CD4-positive, alpha-beta T cell treated with Interleukin-17A for 1 hour (primary cell): ENCODE results near the gene MICA.
"Not testable (repeated sequence)": the region's sequence is repeated elsewhere in the genome, so short reads cannot be mapped to it uniquely, and the experiment has no call there.

Experiments
- DNase-seq: peaks from one replicate; pipeline ENCODE4 v3.0.0-alpha.2; 2020

Gene MICA

GRCh38 chr6:31414771-31415265, 11.4 kb downstream of the MICA start:
- no peak for DNase-seq

DNA sequence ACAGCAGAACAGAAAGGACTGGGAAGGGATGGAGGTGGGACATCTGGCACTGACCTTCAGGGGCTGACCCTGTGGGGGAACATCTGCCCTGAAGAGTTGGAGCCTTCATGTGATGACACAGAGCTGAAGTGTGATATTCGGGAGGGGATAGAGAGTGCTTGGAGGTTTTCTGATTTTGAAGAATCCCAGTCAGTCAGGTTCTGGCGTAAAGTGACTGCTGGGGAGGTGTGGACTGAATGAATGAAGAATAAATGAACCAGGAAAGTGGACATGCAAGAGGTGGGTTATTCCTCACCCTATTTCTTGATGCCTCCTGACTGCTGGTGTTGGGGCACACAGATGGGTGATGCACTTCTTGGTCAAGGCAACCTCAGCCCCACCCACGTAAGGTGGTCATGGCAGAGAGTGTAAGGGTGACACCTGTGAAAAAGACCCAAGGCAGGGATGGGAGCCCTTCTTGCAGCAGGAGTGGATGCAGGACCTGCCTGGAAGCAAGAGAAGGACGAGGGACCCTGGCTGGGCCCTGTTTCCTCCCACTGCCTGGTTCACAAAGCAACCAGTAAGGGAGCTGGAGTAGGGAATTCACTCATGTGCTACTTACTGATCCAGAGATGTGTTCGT, 13.1 kb downstream of the MICA start:
- DNase-seq = no peak

- no peak for DNase-seq
These were observed 14.9 kb downstream of the MICA start for GRCh38 chr6:31418251-31418650.

- no peak for DNase-seq
These were observed 16.4 kb downstream of the MICA start for GRCh38 chr6:31419842-31420241.

DNA sequence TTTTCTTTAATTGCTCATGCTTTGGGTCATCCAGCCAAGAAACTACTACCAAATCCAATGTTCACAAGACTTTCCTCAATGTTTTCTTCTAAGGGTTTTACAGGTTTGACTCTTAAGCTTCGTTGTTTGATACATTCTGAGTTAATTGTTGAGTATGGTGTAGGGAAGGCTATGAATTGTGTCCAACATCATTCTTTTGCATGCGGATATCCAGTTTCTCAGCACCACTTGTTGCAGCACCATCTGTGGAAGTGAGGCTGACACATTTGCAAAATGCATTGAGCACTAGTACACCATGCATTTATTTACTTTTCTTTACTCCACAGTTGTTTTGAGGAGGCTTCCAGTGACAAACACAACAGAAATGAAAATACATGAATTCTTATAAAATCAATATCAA, 17.2 kb downstream of the MICA start:
- no peak for DNase-seq

GRCh38 chr6:31422587-31422986, 19.2 kb downstream of the MICA start:
- no peak for DNase-seq

DNA sequence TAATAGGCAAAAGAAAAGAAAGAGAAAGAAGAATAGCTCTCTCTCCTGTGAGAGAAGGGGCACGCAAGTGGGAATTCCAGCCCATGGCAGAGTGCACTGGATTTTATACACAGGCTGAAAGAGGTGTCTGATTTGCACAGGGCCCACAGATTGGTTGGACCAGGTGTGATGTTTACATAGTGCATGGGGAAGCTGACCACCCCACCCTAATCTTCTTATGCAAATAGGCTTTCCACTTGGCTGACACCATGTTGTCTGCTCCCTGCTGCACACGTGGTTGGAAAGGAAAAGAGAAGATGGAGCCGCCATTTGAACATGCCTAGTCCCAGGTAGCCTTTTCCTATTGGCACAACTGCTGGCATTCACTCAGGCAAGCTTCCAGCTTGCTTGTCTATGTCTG, 20.2 kb downstream of the MICA start:
- no peak for DNase-seq

- no peak for DNase-seq
These were observed 23.3 kb downstream of the MICA start for GRCh38 chr6:31426395-31427354.

GRCh38 chr6:31430449-31430848, 27.1 kb downstream of the MICA start:
- DNase-seq = no peak

DNA sequence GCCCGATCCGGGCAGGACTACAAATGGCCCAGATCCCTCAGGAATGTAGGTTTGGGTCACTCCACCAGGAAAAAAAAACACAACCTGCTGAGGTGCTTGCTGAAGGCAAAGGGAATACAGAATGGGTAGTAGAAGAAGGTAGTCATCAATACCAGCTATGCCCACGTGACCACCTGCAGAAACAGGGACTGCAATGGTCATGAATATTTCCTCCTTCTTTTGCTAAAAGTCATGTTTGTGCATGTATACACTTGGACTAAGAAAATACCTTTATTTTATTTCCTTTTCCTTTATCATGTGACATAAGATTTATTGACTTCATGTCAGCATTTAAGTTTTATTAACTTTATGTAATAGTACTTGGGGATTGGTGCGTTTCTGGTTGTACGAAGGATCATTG, 31.7 kb downstream of the MICA start:
- not testable (repeated sequence) for DNase-seq

- no peak for DNase-seq
These were observed 34.8 kb downstream of the MICA start for GRCh38 chr6:31438222-31438621.

- no peak for DNase-seq
These were observed 35.3 kb downstream of the MICA start for GRCh38 chr6:31438677-31439076.

DNA sequence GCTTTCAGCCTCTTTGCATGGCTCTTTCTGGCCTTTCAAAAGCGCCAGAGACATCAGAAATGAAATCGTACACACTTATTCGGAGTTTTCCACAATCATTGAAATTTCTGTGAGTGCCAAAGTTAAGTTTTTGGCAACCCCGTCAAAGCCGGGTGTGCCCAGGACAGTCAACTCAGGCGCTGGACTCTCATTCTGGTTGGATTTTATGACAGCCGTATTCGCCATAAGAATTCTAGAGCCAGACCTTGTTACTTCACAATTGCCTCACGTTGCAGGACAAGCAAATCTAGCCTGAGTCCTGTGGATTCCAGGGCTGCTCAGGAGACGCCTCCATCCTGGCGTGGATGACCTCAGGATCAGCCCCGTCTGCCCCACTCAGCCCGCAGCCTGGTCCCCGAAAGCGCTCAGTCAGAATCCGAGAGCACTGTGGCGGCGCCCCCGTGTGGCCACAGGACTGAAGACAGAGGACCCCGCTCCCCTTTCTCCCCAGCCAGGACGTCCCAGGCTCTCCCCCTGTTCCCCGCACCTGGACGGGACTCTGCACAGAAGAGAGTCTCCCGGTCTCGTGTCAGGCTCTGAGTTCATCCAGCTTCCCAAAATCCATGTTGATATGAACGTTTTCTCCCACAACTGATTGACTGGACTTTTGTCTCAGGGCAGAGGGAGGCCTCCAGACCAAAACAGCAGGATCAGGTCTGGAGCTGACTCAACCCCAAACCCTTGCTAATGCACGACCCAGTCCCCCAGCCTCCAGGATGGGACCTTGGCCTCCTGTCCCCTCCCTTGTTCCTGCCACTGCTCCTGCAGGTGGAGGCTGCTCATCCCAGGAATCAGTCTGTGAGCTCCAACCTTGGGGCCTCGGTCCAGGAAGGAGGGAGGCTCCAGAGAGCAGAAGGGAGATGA, 38.2 kb downstream of the MICA start:
- peak; percentile 83 for DNase-seq

DNA sequence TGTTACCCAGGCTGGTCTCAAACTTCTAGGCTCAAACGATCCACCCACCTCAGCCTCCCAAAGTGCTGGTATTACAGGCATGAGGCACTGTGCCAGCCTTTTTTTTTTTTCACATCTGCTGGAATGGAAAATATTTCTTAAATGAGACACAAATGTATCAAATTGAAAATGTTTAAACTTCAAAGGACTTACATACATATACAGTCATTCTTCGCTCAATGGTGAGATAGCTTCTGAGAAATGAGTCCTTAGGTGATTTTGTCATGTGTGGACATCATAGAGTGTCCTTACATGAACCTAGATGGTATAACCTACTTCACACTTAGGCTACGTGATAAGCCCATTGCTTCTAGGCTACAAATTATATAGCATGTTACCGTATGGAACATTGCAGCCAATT, 43.1 kb downstream of the MICA start:
- DNase-seq = no peak

- not testable (repeated sequence) for DNase-seq
These were observed 43.8 kb downstream of the MICA start for GRCh38 chr6:31446999-31447789.

GRCh38 chr6:31450751-31451150, 47.4 kb downstream of the MICA start:
- no peak for DNase-seq

- no peak for DNase-seq
These were observed 49.5 kb downstream of the MICA start for GRCh38 chr6:31452859-31453258.

DNA sequence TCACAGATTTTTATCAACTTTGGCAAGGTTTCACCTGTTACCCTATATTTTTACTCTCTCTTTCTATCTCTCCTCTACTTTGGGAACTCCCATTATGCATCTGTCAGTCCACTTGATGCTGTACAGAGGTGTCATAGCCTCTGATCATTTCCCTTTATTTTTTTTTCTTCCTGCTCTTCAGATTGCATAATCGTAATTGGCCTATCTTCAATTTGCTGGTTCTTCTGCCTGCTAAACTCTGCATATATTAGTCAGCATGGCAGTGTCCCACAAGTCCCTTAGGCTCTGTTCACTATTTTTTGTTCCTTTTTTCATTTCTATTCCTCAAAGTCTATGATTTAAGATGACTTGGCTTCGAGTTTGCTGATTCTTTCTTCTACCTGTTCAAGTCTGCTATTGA, 49.9 kb downstream of the MICA start:
- no peak for DNase-seq

DNA sequence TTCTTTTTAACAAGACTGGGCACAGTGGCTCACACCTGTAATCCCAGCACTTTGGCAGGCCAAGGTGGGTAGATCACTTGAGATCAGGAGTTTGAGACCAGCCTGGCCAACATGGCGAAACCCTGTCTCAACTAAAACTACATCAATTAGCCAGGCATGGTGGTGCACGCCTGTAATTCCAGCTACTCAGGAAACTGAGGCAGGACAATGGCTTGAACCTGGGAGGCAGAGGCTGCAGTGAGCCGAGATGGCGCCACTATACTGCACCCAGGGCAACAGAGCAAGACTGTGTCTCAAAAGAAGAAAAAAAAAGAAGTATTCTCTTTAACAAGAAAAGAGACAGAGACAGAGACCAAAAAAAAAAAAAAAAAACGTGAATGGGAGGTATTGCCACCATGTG, 56.5 kb downstream of the MICA start:
- DNase-seq = not testable (repeated sequence)

DNA sequence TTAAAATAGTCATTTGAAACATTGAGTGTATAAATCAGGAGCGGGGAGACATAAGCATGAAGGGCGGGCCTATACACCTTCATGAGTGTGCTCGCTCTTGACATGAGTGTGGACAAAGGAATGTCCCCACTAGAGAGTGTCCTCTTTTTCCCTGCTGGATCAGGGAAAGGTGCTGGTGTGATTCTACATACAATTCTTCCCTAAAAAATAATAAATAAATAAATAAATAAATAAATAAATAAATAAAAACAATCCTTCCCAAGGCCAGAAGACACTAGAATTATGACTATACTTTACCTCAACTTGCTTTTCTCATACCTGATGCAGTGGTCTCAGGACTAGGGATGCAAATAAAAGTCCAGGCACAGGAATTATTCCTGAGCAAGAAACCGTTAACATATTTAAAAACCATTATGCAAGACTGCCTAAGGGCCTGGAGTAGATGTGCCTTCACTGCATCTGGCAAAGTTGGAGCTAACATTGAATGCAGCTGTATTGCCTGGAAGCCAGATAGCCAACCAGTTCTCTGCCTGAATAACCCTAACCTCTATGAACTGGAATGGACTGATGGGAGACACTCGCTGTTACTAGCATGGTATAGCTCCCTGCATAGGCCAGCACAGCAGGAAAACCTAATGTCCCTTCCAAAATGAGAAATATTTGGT, 57.1 kb downstream of the MICA start:
- no peak for DNase-seq
